Epidermal melanocyte (primary cell): ENCODE results near the gene TPM1.

Experiments used
- DNase-seq: peaks from one replicate; pipeline ENCODE4 v3.0.0; 2011; ENCODE audit warnings: low spot score; ENCODE audit not compliant: insufficient read length

The TPM1 gene

DNA sequence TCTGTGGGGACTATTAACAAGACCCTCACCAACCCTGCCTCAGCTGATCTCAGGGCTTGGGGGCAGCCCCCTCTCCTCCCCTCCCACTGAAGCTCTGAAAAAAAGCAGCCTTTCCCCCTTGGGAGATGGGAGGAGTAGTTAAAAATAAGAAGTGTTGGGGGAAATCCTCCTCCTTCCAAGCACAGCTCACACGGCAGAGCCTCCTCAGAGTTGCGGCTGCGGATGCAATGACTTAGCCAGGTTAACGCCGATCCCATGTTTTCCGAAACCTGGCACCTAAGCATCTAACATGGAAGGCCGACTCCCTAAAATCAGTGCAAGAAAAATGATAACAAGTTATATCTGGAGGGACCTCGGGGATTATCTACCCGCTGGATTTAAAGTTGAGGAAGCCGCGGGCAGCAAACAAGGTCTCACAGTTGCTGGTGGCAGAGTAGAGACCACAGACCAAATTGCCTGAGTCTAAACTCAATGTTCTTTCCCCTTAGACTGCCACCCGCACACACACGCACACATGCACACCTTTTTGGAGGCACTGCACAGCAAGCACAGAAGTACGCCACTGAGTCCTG, 1.1 kb upstream of the TPM1 start:
- DNase-seq = no peak

DNA sequence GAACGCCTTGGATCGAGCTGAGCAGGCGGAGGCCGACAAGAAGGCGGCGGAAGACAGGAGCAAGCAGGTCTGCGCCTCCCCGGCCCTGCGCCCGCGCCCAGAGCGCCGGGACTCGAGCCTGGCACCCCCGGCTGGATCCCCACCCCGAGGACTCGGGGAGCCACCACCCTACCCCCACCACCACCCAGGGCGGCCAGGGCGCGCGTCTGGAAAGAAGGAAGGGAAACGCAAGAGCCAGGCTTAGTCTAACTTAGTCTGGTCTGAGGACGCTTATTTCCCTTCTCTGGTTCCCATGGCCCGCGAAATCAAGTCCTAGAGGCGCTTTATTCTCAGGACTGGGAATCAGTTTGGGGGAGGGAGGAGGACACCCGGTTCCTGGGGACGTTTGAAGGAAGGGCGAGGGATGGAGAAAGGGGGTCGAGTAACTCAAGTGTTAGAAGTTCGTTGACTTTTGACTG, 359 bp downstream of the TPM1 start:
- no peak for DNase-seq

DNA sequence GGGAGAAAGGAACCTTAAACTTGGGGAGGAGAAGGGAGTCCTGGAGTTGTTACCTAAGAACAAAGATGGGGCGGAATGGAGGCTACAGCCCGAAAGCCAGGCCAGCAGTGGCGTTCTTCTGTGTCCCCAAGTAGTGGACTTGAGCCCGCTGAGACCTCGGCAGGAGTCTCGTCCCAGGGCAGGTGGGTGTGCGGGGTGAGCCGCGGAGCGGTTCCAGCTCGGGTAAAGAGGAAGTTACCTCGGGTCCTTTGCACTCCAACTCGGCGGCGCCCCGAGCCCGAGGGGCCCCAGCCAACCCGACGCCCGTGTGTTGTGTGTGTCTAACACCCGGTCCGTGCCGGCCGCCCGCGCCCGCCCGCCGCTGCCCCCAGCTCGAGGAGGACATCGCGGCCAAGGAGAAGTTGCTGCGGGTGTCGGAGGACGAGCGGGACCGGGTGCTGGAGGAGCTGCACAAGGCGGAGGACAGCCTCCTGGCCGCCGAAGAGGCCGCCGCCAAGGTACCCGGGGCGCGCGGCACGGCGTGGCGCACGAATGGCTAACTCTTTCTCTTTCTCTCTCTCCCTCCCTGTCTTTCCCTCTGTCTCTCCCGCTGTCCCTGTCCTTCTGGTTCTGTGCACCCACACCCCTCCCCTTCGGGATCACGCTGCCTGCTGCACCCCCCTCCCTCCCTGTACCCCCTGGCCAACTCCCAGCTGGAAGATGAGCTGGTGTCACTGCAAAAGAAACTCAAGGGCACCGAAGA, 959 bp downstream of the TPM1 start:
- DNase-seq = no peak

DNA sequence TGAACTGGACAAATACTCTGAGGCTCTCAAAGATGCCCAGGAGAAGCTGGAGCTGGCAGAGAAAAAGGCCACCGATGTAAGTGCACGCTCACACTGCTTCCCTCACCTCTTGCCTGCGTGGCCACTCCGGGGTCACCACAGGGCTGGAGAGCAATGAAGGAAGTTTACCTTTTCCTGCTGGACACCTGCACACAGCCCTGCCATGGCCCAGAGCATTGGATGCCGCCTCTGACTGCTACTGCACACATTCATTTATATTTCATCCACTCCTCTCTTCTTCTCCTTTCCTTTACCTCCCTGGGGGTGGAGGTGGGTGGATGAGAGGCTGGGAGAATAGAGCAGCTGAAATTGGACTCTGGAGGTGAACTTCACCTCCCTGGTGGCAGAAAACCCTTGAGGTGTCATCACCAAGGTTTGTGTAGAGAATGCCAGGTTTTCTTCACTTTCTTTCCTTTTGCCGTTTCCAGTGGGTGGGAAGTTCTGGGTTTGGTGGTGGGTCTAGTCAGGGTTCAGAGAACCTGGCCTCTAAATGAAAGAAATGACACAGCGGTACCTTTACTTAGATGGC, 1.6 kb downstream of the TPM1 start:
- DNase-seq = no peak

DNA sequence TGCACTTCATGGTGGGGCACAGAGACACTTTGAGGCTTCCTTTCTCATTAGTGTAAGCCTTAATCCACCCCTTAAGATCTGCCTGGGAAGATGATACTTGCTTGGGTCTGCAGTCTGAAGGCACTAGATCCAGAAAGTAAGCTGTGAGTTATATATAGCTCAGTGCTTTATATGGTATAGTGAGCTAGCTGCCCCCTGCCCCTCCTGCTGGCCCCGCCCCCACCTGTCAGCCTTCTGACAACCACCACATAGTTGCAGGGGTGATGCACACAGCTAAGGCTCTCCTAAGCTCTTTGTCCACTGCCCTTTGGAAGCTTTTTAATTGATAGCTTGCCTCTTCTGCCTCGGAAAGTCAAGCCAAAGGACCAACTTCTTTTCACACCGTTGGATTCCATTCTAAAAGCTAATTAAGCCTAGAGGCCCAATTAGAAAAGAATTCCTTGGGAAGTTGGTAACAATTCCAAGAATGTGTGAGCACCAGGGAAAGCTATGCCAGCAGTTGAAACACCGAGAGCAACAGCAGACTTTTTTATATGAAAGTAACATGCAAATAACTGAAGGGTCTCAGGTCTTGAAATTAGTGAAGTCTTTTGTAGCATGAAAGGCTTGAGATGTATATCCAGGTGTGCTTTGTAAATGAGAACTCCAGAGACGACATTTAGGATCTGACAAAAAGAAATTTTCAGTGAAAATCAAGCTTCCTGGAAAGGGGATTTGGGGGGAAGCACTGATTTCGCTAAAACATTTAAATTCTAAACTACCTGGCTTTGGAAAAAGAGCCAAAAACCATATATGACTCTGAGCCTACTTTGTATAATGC, 2.3 kb downstream of the TPM1 start:
- DNase-seq = no peak

DNA sequence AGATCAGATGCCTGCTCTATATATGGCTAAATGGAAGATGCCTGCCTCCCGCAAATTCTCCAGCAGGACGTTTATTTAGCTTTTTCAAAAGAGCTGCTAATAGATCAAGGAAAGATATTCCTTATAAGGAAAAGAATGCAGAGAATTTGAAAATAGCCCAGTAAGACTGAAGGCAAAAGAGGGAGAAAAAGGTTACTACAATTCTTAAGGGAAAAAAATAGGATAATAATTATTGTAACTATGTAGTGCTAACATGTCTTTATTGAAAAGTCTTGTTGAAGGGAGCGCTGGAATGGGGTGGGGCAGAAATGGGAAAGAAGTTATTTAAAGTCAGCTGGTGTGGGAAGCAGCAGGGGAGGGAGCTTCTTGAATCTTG, 2.9 kb downstream of the TPM1 start:
- no peak for DNase-seq

DNA sequence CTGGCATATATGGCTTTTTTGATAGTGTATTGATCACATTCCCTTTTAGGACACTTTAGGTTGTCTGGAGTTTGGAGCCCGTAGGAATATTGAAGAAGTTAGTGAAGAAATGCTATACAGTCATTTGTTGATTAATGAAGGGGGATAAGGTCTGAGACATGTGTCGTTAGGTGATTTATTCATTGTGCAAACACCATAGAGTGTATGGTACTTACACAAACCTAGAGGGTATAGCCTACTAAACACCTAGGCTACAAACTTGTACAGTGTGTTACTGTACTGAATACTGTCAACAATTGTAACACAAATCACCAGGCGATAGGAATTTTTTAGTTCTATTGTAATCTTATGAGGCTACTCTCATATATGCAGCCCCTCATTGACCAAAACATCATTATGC, 3.3 kb downstream of the TPM1 start:
- DNase-seq = no peak

DNA sequence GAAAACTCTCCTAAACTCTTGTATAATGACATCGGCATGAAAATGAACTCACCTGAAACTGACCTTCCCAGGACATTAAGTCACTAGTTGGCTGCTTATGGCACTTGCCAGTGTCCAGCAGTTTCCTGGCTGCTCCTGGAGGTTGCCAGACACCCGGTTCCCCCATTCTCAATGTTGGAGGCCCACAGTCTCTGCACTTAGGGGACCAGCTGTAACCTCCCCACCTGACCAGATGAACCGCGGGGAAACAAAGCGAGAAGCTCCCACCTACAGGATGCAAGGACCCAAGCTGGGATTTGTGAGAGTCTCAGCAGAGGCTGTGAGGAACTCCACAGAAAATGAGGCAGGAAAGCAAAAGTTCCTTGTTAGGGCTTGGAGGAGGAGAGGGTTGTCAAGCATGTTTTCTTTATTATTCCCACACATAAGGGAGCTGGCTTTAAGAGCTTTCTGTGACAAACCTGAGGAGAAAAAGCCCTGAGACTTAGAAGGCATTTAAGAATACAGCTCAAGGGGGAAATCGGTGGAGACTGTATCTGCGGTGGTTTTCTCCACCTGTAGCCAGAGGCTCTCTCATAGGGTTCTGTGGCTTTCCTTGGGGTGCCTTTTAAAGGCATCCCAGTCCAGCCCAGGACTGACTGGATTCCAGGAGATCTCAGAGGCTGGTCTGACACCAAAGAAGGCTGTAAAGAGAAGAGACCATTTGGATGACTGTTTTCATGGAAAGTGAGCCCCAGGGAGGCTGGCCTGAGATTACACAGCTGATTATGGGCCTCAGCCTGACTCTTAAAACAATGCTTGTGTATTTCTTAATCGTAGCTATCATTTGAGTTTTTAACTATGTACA, 4.6 kb downstream of the TPM1 start:
- no peak for DNase-seq

DNA sequence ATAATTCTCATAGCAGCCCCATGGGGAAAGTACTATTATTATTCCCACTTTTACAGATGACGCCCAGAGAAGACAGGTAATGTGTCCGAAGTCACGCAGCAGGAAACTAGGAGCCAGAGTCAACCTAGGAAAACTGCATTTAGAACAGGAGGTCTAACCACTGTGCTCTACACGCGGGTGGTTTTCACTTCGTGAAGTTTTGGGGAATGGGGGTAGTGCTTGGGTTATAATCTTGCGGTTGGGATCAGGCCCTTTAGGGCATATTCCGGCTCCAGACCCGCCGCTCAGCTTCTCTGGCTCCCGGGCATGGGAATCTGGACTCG, 5.2 kb downstream of the TPM1 start:
- no peak for DNase-seq

DNA sequence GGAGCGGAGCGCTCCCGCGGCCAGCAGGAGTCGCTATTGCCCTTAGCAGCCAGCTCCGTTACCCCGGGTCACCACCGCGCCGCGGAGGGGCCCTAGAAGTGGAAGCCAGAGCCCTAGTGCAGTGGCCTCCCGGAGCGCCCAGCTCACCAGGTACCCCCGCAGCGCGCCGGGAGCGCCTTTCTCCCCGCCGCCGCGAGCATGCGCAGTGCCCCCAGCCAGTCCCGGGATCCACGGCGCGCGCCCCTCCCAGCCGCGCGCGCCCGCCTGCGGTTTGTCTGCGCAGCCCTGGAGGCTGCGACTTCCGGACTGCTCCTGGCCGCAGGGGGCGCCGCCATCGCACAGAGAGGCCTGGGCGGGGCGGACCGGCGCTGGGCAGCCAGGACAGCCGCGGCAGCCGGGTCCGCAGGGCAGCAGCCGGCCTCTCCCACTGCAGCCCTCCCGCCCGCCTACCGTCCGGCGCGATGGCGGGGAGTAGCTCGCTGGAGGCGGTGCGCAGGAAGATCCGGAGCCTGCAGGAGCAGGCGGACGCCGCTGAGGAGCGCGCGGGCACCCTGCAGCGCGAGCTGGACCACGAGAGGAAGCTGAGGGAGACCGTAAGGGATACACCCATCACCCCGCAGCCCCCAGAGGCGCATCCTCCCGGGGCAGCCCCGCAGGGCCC, 5.7 kb downstream of the TPM1 start:
- DNase-seq = peak; percentile 90

DNA sequence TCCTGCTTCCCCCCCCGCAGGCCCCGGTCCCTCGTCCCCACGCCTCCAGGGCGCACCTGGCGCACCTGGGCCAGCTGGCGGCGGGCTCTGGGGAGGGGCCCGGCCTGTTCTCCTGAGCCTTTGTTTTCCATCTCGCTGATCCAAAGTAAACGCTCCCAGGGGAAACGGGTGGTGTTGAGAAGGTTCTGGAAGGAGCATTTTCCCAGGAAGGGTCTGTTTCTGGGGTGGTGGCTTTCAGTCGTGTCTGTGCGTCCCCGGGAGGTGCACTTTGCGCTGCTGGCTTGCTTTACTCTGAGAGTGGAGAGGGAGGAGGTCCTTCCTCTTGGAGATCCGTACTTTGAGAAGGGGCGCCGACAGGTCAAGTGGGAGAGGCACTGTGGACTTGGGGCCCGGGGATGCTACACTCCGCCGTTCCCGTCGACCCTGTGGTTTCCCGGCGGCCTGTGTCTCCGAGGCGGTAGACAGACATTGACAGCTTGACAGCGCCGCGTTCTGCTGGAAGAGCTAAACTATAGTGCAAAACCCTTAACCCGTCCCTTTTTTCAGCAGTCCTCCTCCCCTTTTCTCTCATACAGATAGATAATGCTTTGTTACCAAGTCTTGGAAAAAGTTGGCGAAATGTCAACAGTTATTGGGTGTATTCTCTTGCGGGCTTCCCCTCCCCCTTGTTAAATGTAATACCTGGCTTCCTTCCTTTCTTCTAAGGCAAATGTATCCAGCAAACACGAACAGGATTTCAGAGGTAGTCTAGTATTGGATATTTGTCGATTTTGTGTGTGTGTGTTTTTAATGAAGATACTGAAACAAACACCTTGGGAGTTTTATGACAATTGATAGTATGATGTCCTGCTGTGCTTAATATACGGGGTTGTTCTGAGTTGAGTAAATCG, 6.5 kb downstream of the TPM1 start:
- no peak for DNase-seq

DNA sequence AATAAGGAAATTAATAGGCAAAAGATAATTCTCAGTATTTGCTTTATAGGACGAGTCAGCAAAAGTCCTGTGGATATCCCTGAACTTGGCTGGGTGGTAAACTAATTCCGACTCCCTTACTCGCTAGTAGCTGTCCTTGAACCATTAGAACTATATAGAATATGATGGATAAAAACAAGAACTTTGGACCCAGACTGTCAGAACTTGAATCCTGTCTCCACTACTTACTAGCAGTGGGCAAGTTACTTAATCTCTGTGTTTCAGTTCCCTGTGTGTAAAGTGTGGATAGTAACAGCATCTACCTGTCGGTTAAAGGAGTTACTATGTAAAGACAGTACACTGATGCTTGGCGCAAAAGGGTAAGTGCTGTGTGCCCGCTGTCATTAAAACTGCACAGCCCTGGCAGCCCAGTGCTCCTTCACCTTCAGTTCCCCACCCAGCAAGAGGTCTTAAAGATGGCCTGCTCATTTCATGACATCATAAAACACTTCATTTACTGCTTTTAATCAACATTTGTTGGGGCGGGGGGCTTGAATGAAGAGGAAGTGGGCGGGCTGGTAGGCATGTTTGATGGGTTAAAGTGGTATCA, 7.3 kb downstream of the TPM1 start:
- no peak for DNase-seq

DNA sequence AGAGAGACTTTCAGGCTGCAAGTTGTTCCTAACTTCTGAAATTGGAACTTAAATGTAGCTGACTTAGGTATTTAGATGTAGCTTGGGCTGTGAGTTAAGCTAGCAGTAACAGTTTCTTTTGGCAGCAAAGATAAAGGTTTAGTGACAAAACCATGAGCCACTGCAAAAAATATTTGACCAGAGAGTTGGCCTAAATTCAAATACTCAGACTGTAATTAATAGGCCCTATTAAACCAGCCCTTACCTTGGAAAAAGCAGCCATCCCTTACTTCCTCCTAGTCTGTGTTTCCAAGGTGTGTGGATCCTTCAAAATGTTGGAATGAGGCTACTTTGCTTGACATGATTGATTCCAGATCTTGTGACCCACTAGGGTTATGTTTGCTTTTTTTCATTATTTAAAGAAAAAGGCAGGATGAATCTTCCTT, 8.2 kb downstream of the TPM1 start:
- no peak for DNase-seq

DNA sequence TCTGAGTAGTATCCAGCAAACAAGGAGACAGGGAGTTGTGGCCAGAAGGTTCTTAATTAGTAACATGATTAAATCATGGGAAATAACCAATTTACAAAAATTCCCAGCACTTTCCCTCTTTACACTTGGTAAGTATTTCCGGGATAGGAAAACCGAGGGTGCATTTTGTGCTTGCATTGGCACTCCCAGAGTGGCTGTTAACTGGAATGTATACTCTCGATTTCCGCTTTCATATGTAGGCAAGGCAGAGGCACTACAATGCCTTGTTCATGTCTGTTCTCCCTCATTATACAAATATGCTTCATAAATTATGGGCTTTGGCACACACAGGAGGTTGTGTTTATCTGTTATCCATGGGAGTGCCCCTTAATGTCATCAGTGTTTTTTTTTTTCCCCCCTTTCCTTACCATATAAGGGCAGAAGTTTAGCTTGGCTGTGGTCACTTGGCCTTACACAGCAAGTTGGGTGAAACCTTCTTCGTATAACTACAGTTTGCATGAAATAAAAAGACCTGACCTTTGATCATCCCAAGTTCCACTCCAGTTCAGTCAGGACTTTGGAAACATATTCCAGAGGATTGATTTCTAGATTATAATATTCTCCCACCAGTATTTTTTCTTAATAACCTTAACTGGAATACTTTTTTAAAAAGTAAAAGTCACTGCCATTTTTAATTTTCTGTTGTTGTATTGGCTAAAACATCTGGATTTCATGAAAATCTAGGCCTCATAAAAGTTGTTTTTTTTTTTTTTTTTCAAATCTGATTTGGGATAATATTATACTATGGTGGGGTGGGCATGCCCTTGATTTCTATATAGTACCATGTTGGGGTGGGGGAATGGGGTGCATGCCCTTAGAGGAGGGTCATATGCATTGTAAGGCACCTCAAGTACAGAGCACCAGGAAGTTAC, 8.9 kb downstream of the TPM1 start:
- no peak for DNase-seq

DNA sequence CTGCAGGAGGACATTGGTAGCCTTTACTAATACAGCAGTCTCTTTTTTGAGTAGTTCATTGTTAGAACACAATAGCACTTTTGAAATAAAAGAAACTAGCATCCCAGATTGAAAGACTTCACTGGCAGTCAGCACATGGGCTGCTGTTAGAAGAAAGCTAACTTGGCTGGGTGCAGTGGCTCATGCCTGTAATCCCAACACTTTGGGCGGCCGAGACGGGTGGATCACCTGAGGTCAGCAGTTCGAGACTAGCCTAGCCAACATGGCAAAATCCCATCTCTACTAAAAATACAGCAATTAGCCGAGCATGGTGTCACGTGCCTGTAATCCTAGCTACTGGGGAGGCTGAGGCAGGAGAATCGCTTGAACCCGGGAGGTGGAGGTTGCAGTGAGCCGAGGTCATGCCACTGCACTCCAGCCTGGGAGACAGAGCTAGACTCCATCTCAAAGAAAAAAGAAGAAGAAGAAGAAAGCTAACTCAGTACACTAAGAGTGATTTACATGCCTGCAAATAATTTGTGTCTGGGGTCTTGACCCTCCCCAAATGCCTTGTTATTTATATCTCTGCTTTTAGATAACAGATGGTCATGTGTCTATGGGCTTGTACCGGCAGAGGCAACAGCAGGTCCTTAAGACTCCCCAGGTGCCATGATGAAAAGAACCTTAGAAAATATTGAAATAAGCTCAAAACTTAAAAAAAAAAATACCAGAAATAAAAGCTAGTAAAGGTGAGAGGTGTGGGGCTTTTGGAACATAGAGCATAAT, 9.7 kb downstream of the TPM1 start:
- no peak for DNase-seq

DNA sequence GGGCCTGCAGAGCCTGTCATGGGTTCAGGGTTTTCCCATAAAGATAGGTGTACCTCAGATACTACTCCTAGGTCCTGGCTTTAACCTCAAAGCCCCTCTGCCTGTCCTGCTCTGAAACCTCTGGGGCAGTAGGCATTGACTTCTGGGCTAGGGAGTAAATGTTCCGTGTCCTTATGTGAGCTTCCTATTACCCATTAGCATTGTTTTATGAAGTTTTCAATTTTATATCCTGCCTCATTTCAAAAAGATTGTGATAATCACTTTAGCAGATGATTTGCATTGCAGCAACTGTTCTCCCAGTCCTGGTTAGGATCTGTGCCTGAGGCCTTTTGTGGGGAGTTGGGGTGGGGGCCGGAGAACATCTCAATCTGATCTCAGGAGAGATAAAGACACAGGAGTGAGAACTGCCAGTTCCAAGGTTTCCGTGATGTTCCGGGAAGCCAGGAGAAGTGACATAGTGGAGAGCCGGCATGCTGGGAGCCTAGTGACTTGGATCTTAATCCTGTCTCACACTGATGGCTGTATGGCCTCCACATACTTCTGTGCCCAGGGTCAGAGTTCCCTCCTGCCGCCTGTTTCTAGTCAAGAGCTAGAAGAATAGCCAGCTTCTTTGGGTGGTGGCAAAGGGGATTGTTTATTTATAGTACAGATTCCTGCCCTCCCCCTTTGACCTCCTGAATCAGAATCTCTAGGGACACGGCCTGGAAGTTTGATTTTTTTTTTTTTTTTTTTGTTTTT, 10.6 kb downstream of the TPM1 start:
- DNase-seq = no peak

DNA sequence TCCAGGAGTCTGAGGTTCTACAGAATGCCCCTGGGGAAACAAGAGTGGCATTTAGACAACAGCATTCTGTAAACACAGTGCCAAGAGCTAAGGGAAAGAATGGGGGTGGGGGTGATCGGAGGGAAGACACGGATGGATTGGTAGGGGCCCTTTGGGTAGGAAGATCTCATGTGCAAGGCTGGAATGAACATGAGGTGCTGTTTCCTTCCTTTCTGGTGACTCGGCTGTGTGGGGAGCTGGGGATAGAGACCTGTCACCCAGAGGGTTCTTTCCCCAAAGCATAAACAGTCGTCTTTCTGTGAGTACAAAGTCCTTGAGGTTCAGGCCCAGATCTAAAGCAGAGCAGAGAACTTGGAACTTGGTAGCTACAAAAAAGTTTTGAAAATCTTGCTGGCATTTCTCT, 11.7 kb downstream of the TPM1 start:
- DNase-seq = no peak
